Right atrium auricular region (tissue), 2 donors: ENCODE data around the gene ERBB4. TPM values are rescaled to one million over a fixed set of nuclear protein-coding genes. Genes with fewer than 3 reads are reported as not detected.

Experiments
- DNase-seq: peaks from one replicate; pipeline ENCODE4 v3.0.0-alpha.2; 2019; ENCODE audit warnings: low spot score
- H3K27ac ChIP-seq, 2 donors: fragments of 200-600 bp; sonication (generic); 1 replicate in 1 of 2; 2 replicates in 1 of 2; pipeline ENCODE4 v1.5.1; 2016 to 2019
- H3K27me3 ChIP-seq, 2 donors: fragments of 200-600 bp; sonication (generic); one replicate each; pipeline versions ENCODE4 v1.5.1 to v1.6.0; 2017 to 2019
- H3K36me3 ChIP-seq: fragments of 200-600 bp; sonication (generic); one replicate; pipeline ENCODE4 v1.5.1; 2016
- H3K4me1 ChIP-seq, 2 donors: fragments of 200-600 bp; sonication (generic); one replicate each; pipeline versions ENCODE4 v1.5.1 to v1.6.0; 2017 to 2019
- H3K4me3 ChIP-seq, 2 donors: fragments of 200-600 bp; sonication (generic); 1 replicate in 1 of 2; 2 replicates in 1 of 2; pipeline ENCODE4 v1.5.1; 2017 to 2019; ENCODE audit warnings: mild to moderate bottlenecking in 1 of 2, moderate library complexity in 1 of 2
- H3K9me3 ChIP-seq, 2 donors: fragments of 200-600 bp; sonication (generic); one replicate each; pipeline ENCODE4 v1.5.1; 2019
- total RNA-seq, 2 donors: library from RNA; depleted of rRNA; stranded (reverse); fragments of >200 nt; gene quantifications; one replicate each; pipeline ENCODE4 v1.1.0, GENCODE V29; 2016
- TF ChIP-seq, protein P1 (sequence below), 2 donors: fragments of 200-600 bp; sonication (generic); IDR thresholded peaks; one replicate each; pipeline ENCODE4 v1.5.1; 2019; ENCODE audit warnings: antibody characterized with exemption in 2 of 2

ERBB4 gene
- total RNA-seq, 2 donors from 2014 or later: 12.4 to 22.4 TPM

- no peak for DNase-seq
- Histone ChIP-seq H3K9me3 (no peaks in the 10 kb centered on the region), H3K4me1 (no peaks in the 10 kb centered on the region), H3K4me3 (no peak overlapping the region), H3K27me3 (no peaks in the 10 kb centered on the region), H3K27ac (no peak overlapping the region), H3K36me3 (no peaks in the 10 kb centered on the region)
- TF ChIP-seq, protein P1, sequence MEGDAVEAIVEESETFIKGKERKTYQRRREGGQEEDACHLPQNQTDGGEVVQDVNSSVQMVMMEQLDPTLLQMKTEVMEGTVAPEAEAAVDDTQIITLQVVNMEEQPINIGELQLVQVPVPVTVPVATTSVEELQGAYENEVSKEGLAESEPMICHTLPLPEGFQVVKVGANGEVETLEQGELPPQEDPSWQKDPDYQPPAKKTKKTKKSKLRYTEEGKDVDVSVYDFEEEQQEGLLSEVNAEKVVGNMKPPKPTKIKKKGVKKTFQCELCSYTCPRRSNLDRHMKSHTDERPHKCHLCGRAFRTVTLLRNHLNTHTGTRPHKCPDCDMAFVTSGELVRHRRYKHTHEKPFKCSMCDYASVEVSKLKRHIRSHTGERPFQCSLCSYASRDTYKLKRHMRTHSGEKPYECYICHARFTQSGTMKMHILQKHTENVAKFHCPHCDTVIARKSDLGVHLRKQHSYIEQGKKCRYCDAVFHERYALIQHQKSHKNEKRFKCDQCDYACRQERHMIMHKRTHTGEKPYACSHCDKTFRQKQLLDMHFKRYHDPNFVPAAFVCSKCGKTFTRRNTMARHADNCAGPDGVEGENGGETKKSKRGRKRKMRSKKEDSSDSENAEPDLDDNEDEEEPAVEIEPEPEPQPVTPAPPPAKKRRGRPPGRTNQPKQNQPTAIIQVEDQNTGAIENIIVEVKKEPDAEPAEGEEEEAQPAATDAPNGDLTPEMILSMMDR (IDR thresholded peaks at IDR 0.05): no peak
Observed at GRCh38 chr2:211692689-211693088, 845.9 kb downstream of the ERBB4 start.

DNA sequence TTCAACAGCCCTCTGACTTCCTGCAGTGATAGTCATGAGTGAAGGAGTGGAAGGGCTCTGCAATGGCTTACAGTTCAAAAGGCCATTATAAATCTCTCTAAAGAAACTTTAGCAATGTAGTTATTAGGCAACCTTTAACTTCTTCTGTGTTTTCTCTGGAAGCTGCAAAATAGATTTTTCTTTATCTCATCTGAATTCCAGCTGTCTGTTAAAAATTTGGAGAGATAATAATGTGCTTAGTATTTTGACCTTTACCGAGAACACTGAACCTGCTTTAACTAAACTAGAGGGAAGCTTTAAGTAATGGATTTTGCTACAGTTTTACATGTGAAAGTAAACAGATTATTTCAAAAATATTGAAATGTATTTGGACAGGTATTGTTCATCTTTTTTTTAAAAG is 847.9 kb downstream of the ERBB4 start:
- TF ChIP-seq, protein P1 (IDR thresholded peaks at IDR 0.05): no peak
- Histone ChIP-seq H3K4me3 (no peak overlapping the region), H3K27me3 (no peaks in the 10 kb centered on the region), H3K27ac (no peak overlapping the region), H3K4me1 (no peaks in the 10 kb centered on the region), H3K9me3 (peaks cover 0 to 5% of the 10 kb centered on the region in 2 donors), H3K36me3 (no peaks in the 10 kb centered on the region)
- no peak for DNase-seq

- peaks cover 0 to 30% of the 10 kb centered on the region in 2 donors for H3K9me3 ChIP-seq
- no peaks in the 10 kb centered on the region for H3K27me3 ChIP-seq
- no peak overlapping the region for H3K4me3 ChIP-seq
- H3K27ac ChIP-seq: no peak overlapping the region
- TF ChIP-seq, protein P1 (IDR thresholded peaks at IDR 0.05): no peak
- H3K36me3 ChIP-seq: no peaks in the 10 kb centered on the region
- no peaks in the 10 kb centered on the region for H3K4me1 ChIP-seq
- DNase-seq: no peak
Observed at GRCh38 chr2:211688196-211688595, 850.4 kb downstream of the ERBB4 start.

GRCh38 chr2:211674715-211675114 is 863.9 kb downstream of the ERBB4 start:
- Histone ChIP-seq H3K9me3 (no peaks in the 10 kb centered on the region), H3K27ac (no peak overlapping the region), H3K36me3 (no peaks in the 10 kb centered on the region), H3K4me1 (no peaks in the 10 kb centered on the region), H3K4me3 (no peak overlapping the region), H3K27me3 (no peaks in the 10 kb centered on the region)
- DNase-seq: no peak
- TF ChIP-seq, protein P1 (IDR thresholded peaks at IDR 0.05): no peak

DNA sequence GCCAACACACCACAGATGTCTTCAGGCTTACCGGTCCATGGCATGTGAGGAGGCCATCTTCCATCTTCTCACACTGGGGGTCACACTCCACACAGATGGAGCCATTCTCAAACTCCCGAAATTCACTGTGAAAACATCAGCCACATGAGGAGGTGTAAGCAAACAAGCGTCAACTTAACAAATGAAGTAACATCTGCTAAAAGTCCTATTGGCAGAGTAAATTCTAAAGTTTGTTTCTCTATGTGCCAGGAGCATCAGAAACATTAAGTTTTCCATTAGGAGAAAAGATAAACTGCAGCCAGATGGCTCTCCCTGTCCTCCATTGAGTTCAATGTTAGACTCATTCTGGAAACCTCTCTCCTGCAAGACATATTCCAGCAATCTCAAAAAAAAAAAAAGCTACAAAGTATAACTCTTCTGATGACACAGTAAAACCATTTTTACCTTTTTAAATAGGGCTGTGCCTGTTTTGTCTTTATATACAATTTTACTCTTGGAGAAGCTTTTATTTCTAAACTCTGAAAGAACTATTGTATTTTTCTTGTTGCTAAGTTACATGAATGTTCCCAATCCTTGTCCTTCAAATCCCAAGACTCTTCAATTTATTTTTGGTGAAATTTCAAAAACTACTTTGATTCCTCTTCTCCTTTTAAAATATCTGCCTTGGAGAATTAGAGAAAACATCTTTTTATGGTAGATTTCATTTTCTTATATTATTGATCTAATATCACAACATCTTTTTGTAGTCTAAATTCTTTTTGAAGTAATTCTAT is 865.3 kb downstream of the ERBB4 start:
- Histone ChIP-seq H3K4me1 (no peaks in the 10 kb centered on the region), H3K36me3 (no peaks in the 10 kb centered on the region), H3K27ac (no peak overlapping the region), H3K9me3 (no peaks in the 10 kb centered on the region), H3K4me3 (no peak overlapping the region), H3K27me3 (no peaks in the 10 kb centered on the region)
- TF ChIP-seq, protein P1 (IDR thresholded peaks at IDR 0.05): no peak
- DNase-seq: no peak

DNA sequence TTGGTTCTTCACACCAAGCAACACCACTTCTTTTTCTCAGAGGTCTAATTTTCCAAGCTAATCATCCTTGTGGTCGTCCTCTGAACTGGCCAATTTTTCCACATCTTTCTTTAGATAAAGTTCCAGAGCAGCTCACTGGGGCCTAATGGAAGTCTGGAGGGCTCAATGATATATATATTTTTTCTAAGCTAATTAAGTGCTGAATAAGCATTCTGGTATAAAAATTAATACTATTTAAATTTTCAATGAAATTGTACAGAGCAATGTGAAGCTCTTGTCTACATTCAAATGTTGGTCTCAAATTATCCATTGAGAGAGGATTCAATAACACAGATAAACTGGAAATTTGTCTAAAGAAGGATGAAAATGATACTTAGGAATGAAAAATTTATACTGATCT is 866.6 kb downstream of the ERBB4 start:
- DNase-seq: no peak
- Histone ChIP-seq H3K4me1 (no peaks in the 10 kb centered on the region), H3K36me3 (no peaks in the 10 kb centered on the region), H3K9me3 (no peaks in the 10 kb centered on the region), H3K27me3 (no peaks in the 10 kb centered on the region), H3K27ac (no peak overlapping the region), H3K4me3 (no peak overlapping the region)
- TF ChIP-seq, protein P1 (IDR thresholded peaks at IDR 0.05): no peak
